Hepatocyte (in vitro differentiated cells): Measurements from ENCODE around the gene NKRF. TPM values are rescaled to one million over a fixed set of nuclear protein-coding genes. Genes with fewer than 3 reads are reported as not detected.

Experiments used
- DNase-seq: peaks from one replicate; pipeline ENCODE4 v3.0.0-alpha.2; 2016; ENCODE audit warnings: low spot score
- H2AFZ ChIP-seq: fragments of 200-600 bp; sonication (generic); 2 replicates; pipeline ENCODE4 v1.6.0; 2016; ENCODE audit warnings: antibody characterized with exemption, mild to moderate bottlenecking
- H3K27ac ChIP-seq: fragments of 200-600 bp; sonication (generic); 2 replicates; pipeline ENCODE4 v1.5.1; 2016; ENCODE audit warnings: mild to moderate bottlenecking
- H3K27me3 ChIP-seq: fragments of 200-600 bp; sonication (generic); 2 replicates; pipeline ENCODE4 v1.6.1; 2016
- H3K36me3 ChIP-seq: fragments of 200-600 bp; sonication (generic); replicated peaks from 2 replicates; pipeline ENCODE4 v1.5.1; 2016; ENCODE audit warnings: low read depth; ENCODE audit not compliant: insufficient read depth
- H3K4me1 ChIP-seq: fragments of 200-600 bp; sonication (generic); 2 replicates; pipeline ENCODE4 v1.5.1; 2016; ENCODE audit warnings: mild to moderate bottlenecking, moderate library complexity; ENCODE audit not compliant: insufficient read depth
- H3K4me2 ChIP-seq: fragments of 200-600 bp; sonication (generic); 2 replicates; pipeline ENCODE4 v1.6.0; 2016
- H3K4me3 ChIP-seq: fragments of 200-600 bp; sonication (generic); 2 replicates; pipeline ENCODE4 v1.5.1; 2016; ENCODE audit warnings: mild to moderate bottlenecking
- H3K79me2 ChIP-seq: fragments of 200-600 bp; sonication (generic); 2 replicates; pipeline ENCODE4 v1.6.0; 2017; ENCODE audit warnings: mild to moderate bottlenecking
- H3K9me2 ChIP-seq: fragments of 200-600 bp; sonication (generic); replicated peaks from 2 replicates; pipeline ENCODE4 v1.6.0; 2017; ENCODE audit warnings: mild to moderate bottlenecking; ENCODE audit not compliant: insufficient read depth
- H3K9me3 ChIP-seq: fragments of 200-600 bp; sonication (generic); 2 replicates; pipeline ENCODE4 v1.5.1; 2016; ENCODE audit warnings: low read depth, mild to moderate bottlenecking
- H4K20me1 ChIP-seq: fragments of 200-600 bp; sonication (generic); 2 replicates; pipeline ENCODE4 v1.6.0; 2016; ENCODE audit warnings: mild to moderate bottlenecking; ENCODE audit not compliant: insufficient read depth, poor library complexity, severe bottlenecking
- EZH2 ChIP-seq: fragments of 200-600 bp; sonication (generic); IDR thresholded peaks from 2 replicates; pipeline ENCODE4 v1.6.1; 2016; ENCODE audit warnings: antibody characterized with exemption, mild to moderate bottlenecking, borderline replicate concordance
- EZH2phosphoT487 ChIP-seq: fragments of 200-600 bp; sonication (generic); IDR thresholded peaks from one replicate; pipeline ENCODE4 v1.6.1; 2018; ENCODE audit warnings: antibody characterized with exemption, mild to moderate bottlenecking, low read depth, moderate library complexity; ENCODE audit not compliant: unreplicated experiment, severe bottlenecking
- WGBS: methylation state at CpG from one replicate; pipeline ENCODE4 v1.1.6; 2016; ENCODE audit warnings: low lambda C conversion rate; ENCODE audit errors: missing lambda C conversion rate; 5-methylcytosine and 5-hydroxymethylcytosine counted together
- polyA plus RNA-seq: library from polyadenylated mRNA; unstranded; fragments of >200 nt; fragmentation: Nextera tagmentation; extraction: Ambion mirVana; gene quantifications from 2 replicates; pipeline ENCODE4 v1.2.1, GENCODE V29; 2016
- total RNA-seq: library from RNA; depleted of rRNA; stranded (reverse); fragments of >200 nt; gene quantifications from 2 replicates; pipeline ENCODE4 v1.2.3, GENCODE V29; 2014
- TF ChIP-seq, protein P1 (sequence below): fragments of 200-600 bp; sonication (generic); IDR thresholded peaks from 2 replicates; pipeline ENCODE4 v1.5.1; 2016; ENCODE audit warnings: antibody characterized with exemption, mild to moderate bottlenecking; ENCODE audit not compliant: poor library complexity

The NKRF gene
- total and polyA plus RNA-seq, 2 experiments from 2014 or later = 3.0 to 9.0 TPM

DNA sequence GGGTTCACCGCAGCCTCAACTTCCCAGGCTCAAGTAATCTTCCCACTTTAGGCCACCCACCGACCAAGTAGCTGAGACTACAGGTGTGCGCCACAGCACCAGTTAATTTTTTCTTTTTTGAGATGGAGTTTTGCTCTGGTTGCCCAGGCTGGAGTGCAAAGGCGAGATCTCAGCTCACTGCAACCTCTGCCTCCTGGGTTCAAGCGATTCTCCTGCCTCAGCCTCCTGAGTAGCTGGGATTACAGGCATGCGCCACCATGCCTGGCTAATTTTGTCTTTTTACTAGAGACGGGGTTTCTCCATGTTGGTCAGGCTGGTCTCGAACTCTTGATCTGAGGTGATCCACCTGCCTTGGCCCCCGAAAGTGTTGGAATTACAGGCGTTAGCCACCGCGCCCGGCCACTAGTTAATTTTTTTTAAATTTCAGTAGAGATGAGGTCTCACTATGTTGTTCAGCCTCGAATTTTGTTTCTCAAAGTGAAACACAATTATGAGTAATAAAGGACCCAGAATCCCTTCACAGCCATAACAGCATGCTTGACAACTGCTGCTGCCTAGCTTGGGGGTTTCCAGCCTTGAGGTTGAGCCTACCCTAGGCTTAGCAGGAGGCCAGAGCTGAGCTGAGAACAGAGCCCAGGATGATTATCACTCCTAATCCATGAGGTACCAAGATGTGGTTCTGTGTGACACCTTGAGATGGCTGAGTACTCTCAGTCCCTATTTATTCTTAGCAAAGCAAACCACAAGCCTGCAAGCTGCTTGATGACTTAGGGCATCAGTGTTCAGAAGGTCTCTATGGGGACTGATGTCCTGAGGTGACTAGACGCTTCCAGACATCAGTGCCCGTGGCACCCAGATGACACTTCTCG is 41.6 kb upstream of the NKRF start:
- H3K79me2 ChIP-seq = no peaks in the 10 kb centered on the region
- H3K9me3 ChIP-seq = no peaks in the 10 kb centered on the region
- H4K20me1 ChIP-seq = no peaks in the 10 kb centered on the region
- no peak for TF ChIP-seq EZH2phosphoT487
- H3K9me2 ChIP-seq = no peaks in the 10 kb centered on the region
- H3K4me1 ChIP-seq = no peaks in the 10 kb centered on the region
- no peak for DNase-seq
- no peaks in the 10 kb centered on the region for H3K36me3 ChIP-seq
- WGBS = 84% methylated on average over 17 of the region's 17 CpGs
- H3K4me3 ChIP-seq = no peak overlapping the region
- H3K27ac ChIP-seq = no peak overlapping the region
- no peak overlapping the region for H3K4me2 ChIP-seq
- H3K27me3 ChIP-seq = no peaks in the 10 kb centered on the region
- H2AFZ ChIP-seq = no peak overlapping the region

DNA sequence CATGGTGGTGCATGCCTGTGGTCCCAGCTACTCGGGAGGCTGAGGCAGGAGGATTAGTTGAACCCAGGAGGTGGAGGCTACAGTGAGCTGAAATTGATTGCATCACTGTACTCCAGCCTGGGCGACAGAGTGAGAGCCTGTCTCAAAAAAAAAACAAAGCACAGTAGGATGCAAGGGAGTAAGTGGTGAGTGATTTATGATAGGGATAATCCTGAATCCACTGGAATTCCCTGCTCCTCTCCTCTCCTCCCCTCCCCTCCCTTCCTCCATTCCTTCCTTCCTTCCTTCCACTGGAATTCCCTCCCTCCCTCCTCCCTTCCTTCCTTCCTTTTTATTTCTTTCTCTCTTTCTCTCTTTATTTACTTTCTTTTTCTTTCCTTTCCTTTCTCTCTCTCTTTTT is 40.9 kb upstream of the NKRF start:
- H3K4me3 ChIP-seq = no peak overlapping the region
- no peaks in the 10 kb centered on the region for H3K9me3 ChIP-seq
- H4K20me1 ChIP-seq = no peaks in the 10 kb centered on the region
- no peaks in the 10 kb centered on the region for H3K4me1 ChIP-seq
- no peaks in the 10 kb centered on the region for H3K27me3 ChIP-seq
- H3K36me3 ChIP-seq = no peaks in the 10 kb centered on the region
- H3K79me2 ChIP-seq = no peaks in the 10 kb centered on the region
- WGBS = 53% methylated on average over 2 of the region's 2 CpGs
- no peak for DNase-seq
- H3K9me2 ChIP-seq = no peaks in the 10 kb centered on the region
- H3K27ac ChIP-seq = no peak overlapping the region
- H3K4me2 ChIP-seq = no peak overlapping the region
- TF ChIP-seq EZH2phosphoT487 = no peak
- TF ChIP-seq, protein P1, sequence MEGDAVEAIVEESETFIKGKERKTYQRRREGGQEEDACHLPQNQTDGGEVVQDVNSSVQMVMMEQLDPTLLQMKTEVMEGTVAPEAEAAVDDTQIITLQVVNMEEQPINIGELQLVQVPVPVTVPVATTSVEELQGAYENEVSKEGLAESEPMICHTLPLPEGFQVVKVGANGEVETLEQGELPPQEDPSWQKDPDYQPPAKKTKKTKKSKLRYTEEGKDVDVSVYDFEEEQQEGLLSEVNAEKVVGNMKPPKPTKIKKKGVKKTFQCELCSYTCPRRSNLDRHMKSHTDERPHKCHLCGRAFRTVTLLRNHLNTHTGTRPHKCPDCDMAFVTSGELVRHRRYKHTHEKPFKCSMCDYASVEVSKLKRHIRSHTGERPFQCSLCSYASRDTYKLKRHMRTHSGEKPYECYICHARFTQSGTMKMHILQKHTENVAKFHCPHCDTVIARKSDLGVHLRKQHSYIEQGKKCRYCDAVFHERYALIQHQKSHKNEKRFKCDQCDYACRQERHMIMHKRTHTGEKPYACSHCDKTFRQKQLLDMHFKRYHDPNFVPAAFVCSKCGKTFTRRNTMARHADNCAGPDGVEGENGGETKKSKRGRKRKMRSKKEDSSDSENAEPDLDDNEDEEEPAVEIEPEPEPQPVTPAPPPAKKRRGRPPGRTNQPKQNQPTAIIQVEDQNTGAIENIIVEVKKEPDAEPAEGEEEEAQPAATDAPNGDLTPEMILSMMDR = no peak
- TF ChIP-seq EZH2 = no peak
- no peak overlapping the region for H2AFZ ChIP-seq

DNA sequence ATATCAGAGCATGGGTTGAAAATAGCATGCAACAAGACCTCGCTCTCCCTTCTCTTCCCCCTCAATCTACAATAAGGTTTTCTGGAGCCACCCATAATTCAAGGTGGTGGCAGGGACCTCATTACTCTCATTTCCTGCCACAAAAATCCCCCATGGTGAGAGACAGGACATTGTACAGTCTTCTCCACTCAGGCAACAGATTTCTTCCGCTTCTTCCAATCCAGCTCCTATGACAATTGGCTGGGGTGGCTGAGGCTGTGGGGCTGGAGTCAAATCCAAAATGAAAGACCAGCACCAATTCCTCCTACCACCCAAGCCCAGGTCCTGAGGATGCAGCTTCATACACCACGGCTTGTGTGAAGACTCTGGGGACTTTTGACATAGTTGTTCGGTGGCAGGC is 40.3 kb upstream of the NKRF start:
- WGBS = 86% methylated on average over 4 of the region's 4 CpGs

DNA sequence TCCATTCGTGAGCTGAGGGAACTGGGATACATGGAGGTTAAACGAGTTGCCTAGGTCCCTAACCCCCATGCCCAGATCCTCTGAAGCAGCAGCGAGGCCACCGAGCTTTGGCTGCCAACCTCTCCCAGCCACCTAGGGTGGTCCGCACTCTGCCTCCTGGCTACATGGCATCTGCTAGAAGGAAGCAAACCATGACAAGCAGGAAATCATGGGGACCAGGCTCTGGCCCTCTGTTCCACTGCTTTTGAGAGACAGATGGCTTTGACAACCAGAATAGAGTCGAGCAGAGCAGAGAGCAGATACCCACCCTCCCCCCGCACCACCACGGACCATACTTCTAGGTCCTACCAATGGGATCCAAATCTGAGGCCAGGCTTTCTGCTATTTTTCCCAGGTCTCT is 37.5 kb upstream of the NKRF start:
- Histone ChIP-seq H3K79me2 (no peaks in the 10 kb centered on the region), H3K4me3 (no peak overlapping the region), H2AFZ (no peak overlapping the region), H3K9me3 (no peaks in the 10 kb centered on the region), H4K20me1 (no peaks in the 10 kb centered on the region), H3K36me3 (no peaks in the 10 kb centered on the region), H3K4me1 (no peaks in the 10 kb centered on the region), H3K4me2 (no peak overlapping the region), H3K9me2 (no peaks in the 10 kb centered on the region), H3K27me3 (no peaks in the 10 kb centered on the region), H3K27ac (no peak overlapping the region)
- TF ChIP-seq EZH2phosphoT487 (no peak), EZH2 (no peak)
- TF ChIP-seq, protein P1 = no peak
- DNase-seq = no peak
- 81% methylated on average over 8 of the region's 8 CpGs for WGBS

More for the DNA sequence above, 40.3 kb upstream of the NKRF start:
- Histone ChIP-seq H3K4me1 (no peaks in the 10 kb centered on the region), H4K20me1 (no peaks in the 10 kb centered on the region), H3K4me2 (no peak overlapping the region), H3K79me2 (no peaks in the 10 kb centered on the region), H3K9me3 (no peaks in the 10 kb centered on the region), H3K9me2 (no peaks in the 10 kb centered on the region), H3K4me3 (no peak overlapping the region), H3K27ac (no peak overlapping the region), H3K36me3 (no peaks in the 10 kb centered on the region), H3K27me3 (no peaks in the 10 kb centered on the region), H2AFZ (no peak overlapping the region)
- TF ChIP-seq EZH2phosphoT487 (no peak), EZH2 (no peak)
- TF ChIP-seq, protein P1 = no peak
- DNase-seq = no peak
